Lower lobe of right lung (tissue), 2 donors: ENCODE data around the gene ATRN. TPM values are rescaled to one million over a fixed set of nuclear protein-coding genes. Genes with fewer than 3 reads are reported as not detected.

Experiments used
- ATAC-seq, 2 donors: fragments of 200-7000 bp; cut with Tn5 transposase; one replicate each; pipeline ENCODE4 v1.9.1; 2020 to 2022; ENCODE audit warnings: mild to moderate bottlenecking in 2 of 2, moderate library complexity in 2 of 2
- DNase-seq: peaks from one replicate; pipeline ENCODE4 v3.0.0-alpha.2; 2020
- H3K27ac ChIP-seq: fragments of 200-600 bp; one replicate; pipeline ENCODE4 v1.8.0; 2022
- H3K27me3 ChIP-seq: fragments of 200-600 bp; one replicate; pipeline ENCODE4 v1.8.0; 2022; ENCODE audit warnings: low read depth
- H3K36me3 ChIP-seq: fragments of 200-600 bp; one replicate; pipeline ENCODE4 v1.8.0; 2022; ENCODE audit warnings: mild to moderate bottlenecking
- H3K4me1 ChIP-seq: fragments of 200-600 bp; one replicate; pipeline ENCODE4 v1.8.0; 2022
- H3K4me3 ChIP-seq: fragments of 200-600 bp; one replicate; pipeline ENCODE4 v1.8.0; 2022; ENCODE audit warnings: mild to moderate bottlenecking
- H3K9me3 ChIP-seq: fragments of 200-600 bp; one replicate; pipeline ENCODE4 v1.8.0; 2022
- CTCF ChIP-seq: fragments of 200-600 bp; IDR thresholded peaks from one replicate; pipeline ENCODE4 v1.8.0; 2022; ENCODE audit warnings: antibody characterized with exemption, mild to moderate bottlenecking
- intact Hi-C: fragments of 100-400 bp; cut with DNase I; formaldehyde crosslinking; loops from one replicate; pipeline ENCODE4 v1.11.0; 2022
- total RNA-seq: library from RNA; stranded (reverse); fragmentation: NEBNext Ultra II Directional; extraction: Animal tissue kit (Norgen Biotek cat#: 25700); gene quantifications from one replicate; pipeline ENCODE4 v1.2.1, GENCODE V29; 2021
- donor health status: DM: no; HTN: yes; CAD: no; lungs with severe emphysema.

The ATRN gene
- total RNA-seq, 1 donor from 2014 or later, result 29.2 TPM

- Histone ChIP-seq H3K27me3 (no peaks in the 10 kb centered on the region), H3K9me3 (no peaks in the 10 kb centered on the region), H3K27ac (no peak overlapping the region), H3K4me3 (no peak overlapping the region), H3K36me3 (peaks cover 37% of the 10 kb centered on the region), H3K4me1 (no peaks in the 10 kb centered on the region)
- DNase-seq (no peak), ATAC-seq (no peak)
- intact Hi-C loops, result no loop called here
- TF ChIP-seq CTCF, result no peak
These were observed 81.0 kb downstream of the ATRN start for GRCh38 chr20:3551681-3552434.

- no peaks in the 10 kb centered on the region for H3K4me1 ChIP-seq
- peaks cover 22% of the 10 kb centered on the region for H3K36me3 ChIP-seq
- TF ChIP-seq CTCF, result no peak
- no peak overlapping the region for H3K4me3 ChIP-seq
- H3K27me3 ChIP-seq, result no peaks in the 10 kb centered on the region
- DNase-seq (no peak), ATAC-seq (peak in 1 of 2 donors; percentile 50)
- intact Hi-C loops, result no loop called here
- no peak overlapping the region for H3K27ac ChIP-seq
- no peaks in the 10 kb centered on the region for H3K9me3 ChIP-seq
These were observed 82.8 kb downstream of the ATRN start for GRCh38 chr20:3553663-3554062.

GRCh38 chr20:3557237-3557785 is 86.5 kb downstream of the ATRN start:
- Histone ChIP-seq H3K9me3 (no peaks in the 10 kb centered on the region), H3K4me3 (no peak overlapping the region), H3K4me1 (no peaks in the 10 kb centered on the region), H3K27ac (no peak overlapping the region), H3K36me3 (peaks cover 16% of the 10 kb centered on the region), H3K27me3 (no peaks in the 10 kb centered on the region)
- ATAC-seq, result no peak
- DNase-seq, result no peak
- no peak for TF ChIP-seq CTCF
- intact Hi-C loops, result no loop called here

GRCh38 chr20:3559231-3559630 is 88.4 kb downstream of the ATRN start:
- intact Hi-C loops, result no loop called here

GRCh38 chr20:3559637-3560036 is 88.8 kb downstream of the ATRN start:
- intact Hi-C loops, result no loop called here
- TF ChIP-seq CTCF, result no peak
- H3K4me1 ChIP-seq, result peaks cover 4% of the 10 kb centered on the region
- no peak overlapping the region for H3K27ac ChIP-seq
- no peaks in the 10 kb centered on the region for H3K9me3 ChIP-seq
- H3K27me3 ChIP-seq, result no peaks in the 10 kb centered on the region
- DNase-seq (no peak), ATAC-seq (no peak)
- H3K4me3 ChIP-seq, result no peak overlapping the region
- H3K36me3 ChIP-seq, result peaks cover 16% of the 10 kb centered on the region

More at GRCh38 chr20:3559231-3559630, 88.4 kb downstream of the ATRN start:
- no peak overlapping the region for H3K27ac ChIP-seq
- no peak for ATAC-seq
- H3K9me3 ChIP-seq, result no peaks in the 10 kb centered on the region
- no peak for TF ChIP-seq CTCF
- no peak for DNase-seq
- peaks cover 4% of the 10 kb centered on the region for H3K4me1 ChIP-seq
- no peaks in the 10 kb centered on the region for H3K27me3 ChIP-seq
- H3K4me3 ChIP-seq, result no peak overlapping the region
- peaks cover 16% of the 10 kb centered on the region for H3K36me3 ChIP-seq
